GM12878 (cell line): ENCODE data around the gene ITGA1. TPM values are rescaled to one million over a fixed set of nuclear protein-coding genes. Genes with fewer than 3 reads are reported as not detected.

Source experiments
- ATAC-seq: fragments of 200-7000 bp; cut with Tn5 transposase; 3 replicates; pipeline ENCODE4 v1.9.1; 2020; ENCODE audit warnings: mild to moderate bottlenecking, moderate library complexity
- BruUV-seq: library from RNA; stranded (reverse); fragments of 400-500 nt; replicated peaks from 2 replicates; lab custom pipeline; 2021; lab: Mats Ljungman, UMichigan
- CTCF ChIA-PET: fragments of 300-600 bp; sonication (Branson Sonifier 250); formaldehyde crosslinking; extraction: SDS; loops from one replicate; lab custom pipeline; 2021; ENCODE audit warnings: inconsistent platforms; lab: Yijun Ruan, JAX
- POLR2A ChIA-PET: fragments of 350-600 bp; formaldehyde crosslinking; extraction: SDS; loops from one replicate; lab custom pipeline; 2021; ENCODE audit warnings: inconsistent platforms; lab: Charles Lee
- RAD21 ChIA-PET: fragments of 300-600 bp; sonication (Branson Sonifier 250); formaldehyde crosslinking; loops from one replicate; lab custom pipeline; 2023; ENCODE audit warnings: antibody characterized with exemption; ENCODE audit not compliant: unreplicated experiment; lab: Charles Lee
- SMC1A ChIA-PET: fragments of 300-600 bp; sonication (Branson Sonifier 250); formaldehyde crosslinking; loops from one replicate; lab custom pipeline; 2023; ENCODE audit not compliant: unreplicated experiment, uncharacterized antibody; lab: Charles Lee
- DNase-seq: peaks from one replicate; pipeline ENCODE4 v3.0.0-alpha.2; 2011; ENCODE audit warnings: low read depth, low spot score
- FAIRE-seq: peaks from 3 replicates; lab custom pipeline; 2011; peaks lifted over from hg19 to GRCh38; lab: Jason Lieb, UNC
- H2AFZ ChIP-seq: 2 replicates; pipeline ENCODE4 v1.6.0; 2011; ENCODE audit warnings: low read depth, low read length, control low read depth; ENCODE audit not compliant: control insufficient read depth
- H3K27ac ChIP-seq: 2 replicates; pipeline ENCODE4 v1.5.1; 2011; ENCODE audit warnings: control low read depth; ENCODE audit not compliant: control insufficient read depth, insufficient read depth
- H3K27me3 ChIP-seq, 2 experiments: replicated peaks in 1 of 2; 2 replicates each; pipeline versions ENCODE4 v1.6.0 to v1.6.1; 2011; ENCODE audit warnings: low read length in 1 of 2; ENCODE audit not compliant: control insufficient read depth in 2 of 2, insufficient read depth in 2 of 2
- H3K36me3 ChIP-seq, 2 experiments: 2 replicates each; pipeline ENCODE4 v1.5.1; 2011; ENCODE audit warnings: low read length in 1 of 2; ENCODE audit not compliant: control insufficient read depth in 2 of 2, insufficient read depth in 2 of 2
- H3K4me1 ChIP-seq: 2 replicates; pipeline ENCODE4 v1.6.1; 2011; ENCODE audit warnings: mild to moderate bottlenecking, low read length, moderate library complexity, mixed read lengths; ENCODE audit not compliant: control insufficient read depth, insufficient read depth
- H3K4me2 ChIP-seq: 2 replicates; pipeline ENCODE4 v1.6.0; 2011; ENCODE audit warnings: control low read depth; ENCODE audit not compliant: control insufficient read depth, insufficient read depth
- H3K4me3 ChIP-seq: fragments of 200-600 bp; sonication (generic); 2 replicates; pipeline ENCODE4 v1.5.1; 2016
- H3K79me2 ChIP-seq: 2 replicates; pipeline ENCODE4 v1.6.0; 2011; ENCODE audit warnings: low read length; ENCODE audit not compliant: control insufficient read depth, insufficient read depth
- H3K9ac ChIP-seq: 2 replicates; pipeline ENCODE4 v1.8.0; 2011; ENCODE audit warnings: low read length, control low read depth, mixed read lengths; ENCODE audit not compliant: control insufficient read depth, insufficient read depth
- H3K9me3 ChIP-seq: replicated peaks from 3 replicates; pipeline ENCODE4 v1.5.1; 2011; ENCODE audit warnings: mild to moderate bottlenecking, low read length; ENCODE audit not compliant: control insufficient read depth, insufficient read depth
- H4K20me1 ChIP-seq: 2 replicates; pipeline ENCODE4 v1.6.0; 2011; ENCODE audit not compliant: control insufficient read depth, insufficient read depth
- BMI1 ChIP-seq: fragments of 450-650 bp; IDR thresholded peaks from 2 replicates; pipeline ENCODE4 v1.6.1; 2016; ENCODE audit warnings: mild to moderate bottlenecking, moderate library complexity, borderline replicate concordance
- CHD2 ChIP-seq: IDR thresholded peaks from 2 replicates; pipeline ENCODE4 v1.6.1; 2011; ENCODE audit warnings: low read depth, low read length, improper control_type of control experiment, borderline replicate concordance
- EGR1 ChIP-seq, 2 experiments: IDR thresholded peaks; 1 replicate in 1 of 2; 2 replicates in 1 of 2; pipeline ENCODE4 v1.6.1; 2011 to 2012; ENCODE audit warnings: low read depth in 2 of 2, low read length in 2 of 2, borderline replicate concordance in 1 of 2, mild to moderate bottlenecking in 1 of 2, moderate library complexity in 1 of 2
- IRF4 ChIP-seq: IDR thresholded peaks from 2 replicates; pipeline ENCODE4 v1.6.1; 2011; ENCODE audit warnings: low read depth, low read length
- NFXL1 ChIP-seq: fragments of 450-650 bp; IDR thresholded peaks from 2 replicates; pipeline ENCODE4 v1.6.1; 2017; ENCODE audit warnings: antibody characterized with exemption, mild to moderate bottlenecking, borderline replicate concordance
- NR2F1 ChIP-seq: fragments of 450-650 bp; conservative IDR thresholded peaks from 2 replicates; pipeline ENCODE4 v1.6.1; 2017; ENCODE audit warnings: mild to moderate bottlenecking
- RB1 ChIP-seq: fragments of 450-650 bp; formaldehyde crosslinking; IDR thresholded peaks from 2 replicates; pipeline ENCODE4 v1.6.1; 2017; ENCODE audit warnings: mild to moderate bottlenecking, borderline replicate concordance
- RBBP5 ChIP-seq: fragments of 200-600 bp; sonication (generic); conservative IDR thresholded peaks from 2 replicates; pipeline ENCODE4 v1.6.1; 2016
- TCF7 ChIP-seq: IDR thresholded peaks from 2 replicates; pipeline ENCODE4 v1.6.1; 2014; ENCODE audit warnings: antibody characterized with exemption, borderline replicate concordance
- WGBS: methylation state at CpG from one replicate; pipeline ENCODE4 v1.1.6; 2016; ENCODE audit warnings: low lambda C conversion rate; ENCODE audit not compliant: insufficient replicate concordance, insufficient coverage; ENCODE audit errors: missing lambda C conversion rate; 5-methylcytosine and 5-hydroxymethylcytosine counted together
- in situ Hi-C: fragments of 300-500 bp; cut with MboI; formaldehyde crosslinking; loops from 9 replicates; pipeline ENCODE4 v1.14.3; 2018; ENCODE audit warnings: mixed read lengths
- intact Hi-C: fragments of 100-400 bp; cut with micrococcal nuclease; formaldehyde crosslinking; loops from one replicate; pipeline ENCODE4 v1.14.2; 2022; ENCODE audit not compliant: unreplicated experiment
- polyA plus RNA-seq, 11 experiments: library from polyadenylated mRNA; depleted of rRNA in 4 of 11; unstranded in 6 of 11; stranded (reverse) in 5 of 11; fragments of >200 nt; fragmentation: Nextera tagmentation in 4 of 11; fragmentation: Illumina TruSeq in 1 of 11; extraction: Ambion mirVana in 4 of 11; extraction: Trizol in 1 of 11; gene quantifications; 1 replicate in 1 of 11; 2 replicates in 10 of 11; pipeline versions ENCODE4 v1.2.1 to v1.2.3, GENCODE V29; 2011 to 2016; ENCODE audit warnings: inconsistent platforms in 2 of 11, missing spikeins in 2 of 11, low read depth in 1 of 11
- total RNA-seq, 4 experiments: library from RNA; depleted of rRNA in 3 of 4; stranded (reverse); fragments of >200 nt in 3 of 4; fragmentation: Illumina TruSeq in 1 of 4; extraction: Trizol in 1 of 4; gene quantifications; 2 replicates each; pipeline versions ENCODE4 v1.2.1 to v1.2.3, GENCODE V29; 2013 to 2021
- TF ChIP-seq, protein P1 (sequence below): fragments of 150-350 bp; IDR thresholded peaks from 2 replicates; pipeline ENCODE4 v1.6.1; 2016; ENCODE audit warnings: low read depth, low read length
- TF ChIP-seq, protein P2 (sequence below): fragments of 450-650 bp; conservative IDR thresholded peaks from 2 replicates; pipeline ENCODE4 v1.6.1; 2017; ENCODE audit warnings: mild to moderate bottlenecking, moderate library complexity
- TF ChIP-seq, protein P3 (sequence below): IDR thresholded peaks from 2 replicates; pipeline ENCODE4 v1.6.1; 2012; ENCODE audit warnings: improper control_type of control experiment, low read depth, low read length; ENCODE audit not compliant: insufficient replicate concordance

Gene ITGA1
- total and polyA plus RNA-seq, 10 of the 15 experiments (the other 5 are each of a cell fraction or from before 2014, with no cell fraction given), result 0.02 to 0.56 (median 0.19) TPM

DNA sequence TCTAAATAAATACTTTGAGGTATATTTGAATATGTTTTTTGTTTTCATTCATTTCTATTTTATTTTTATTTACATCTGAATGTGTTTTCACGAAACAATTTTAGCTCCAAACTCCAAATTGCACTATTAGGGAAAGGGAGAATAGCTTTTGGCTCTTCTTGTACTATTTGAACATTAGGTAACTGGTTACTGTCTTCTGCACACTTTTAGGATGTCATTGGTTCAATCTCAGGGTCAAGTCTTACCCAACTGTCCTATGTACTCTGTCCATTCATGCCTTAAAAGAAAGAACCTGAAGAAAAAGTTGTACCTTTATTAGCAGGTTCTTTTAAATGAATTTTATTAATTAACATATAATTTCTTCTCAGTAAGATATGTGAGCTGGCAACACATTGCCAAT lies 51.6 kb downstream of the ITGA1 start (continued):
- TF ChIP-seq, protein P1, sequence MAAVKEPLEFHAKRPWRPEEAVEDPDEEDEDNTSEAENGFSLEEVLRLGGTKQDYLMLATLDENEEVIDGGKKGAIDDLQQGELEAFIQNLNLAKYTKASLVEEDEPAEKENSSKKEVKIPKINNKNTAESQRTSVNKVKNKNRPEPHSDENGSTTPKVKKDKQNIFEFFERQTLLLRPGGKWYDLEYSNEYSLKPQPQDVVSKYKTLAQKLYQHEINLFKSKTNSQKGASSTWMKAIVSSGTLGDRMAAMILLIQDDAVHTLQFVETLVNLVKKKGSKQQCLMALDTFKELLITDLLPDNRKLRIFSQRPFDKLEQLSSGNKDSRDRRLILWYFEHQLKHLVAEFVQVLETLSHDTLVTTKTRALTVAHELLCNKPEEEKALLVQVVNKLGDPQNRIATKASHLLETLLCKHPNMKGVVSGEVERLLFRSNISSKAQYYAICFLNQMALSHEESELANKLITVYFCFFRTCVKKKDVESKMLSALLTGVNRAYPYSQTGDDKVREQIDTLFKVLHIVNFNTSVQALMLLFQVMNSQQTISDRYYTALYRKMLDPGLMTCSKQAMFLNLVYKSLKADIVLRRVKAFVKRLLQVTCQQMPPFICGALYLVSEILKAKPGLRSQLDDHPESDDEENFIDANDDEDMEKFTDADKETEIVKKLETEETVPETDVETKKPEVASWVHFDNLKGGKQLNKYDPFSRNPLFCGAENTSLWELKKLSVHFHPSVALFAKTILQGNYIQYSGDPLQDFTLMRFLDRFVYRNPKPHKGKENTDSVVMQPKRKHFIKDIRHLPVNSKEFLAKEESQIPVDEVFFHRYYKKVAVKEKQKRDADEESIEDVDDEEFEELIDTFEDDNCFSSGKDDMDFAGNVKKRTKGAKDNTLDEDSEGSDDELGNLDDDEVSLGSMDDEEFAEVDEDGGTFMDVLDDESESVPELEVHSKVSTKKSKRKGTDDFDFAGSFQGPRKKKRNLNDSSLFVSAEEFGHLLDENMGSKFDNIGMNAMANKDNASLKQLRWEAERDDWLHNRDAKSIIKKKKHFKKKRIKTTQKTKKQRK, result no peak
- TF ChIP-seq EGR1 (IDR thresholded peaks at IDR 0.05; ENCODE audit: borderline replicate concordance in 1 of 2, low read depth in 2 of 2, low read length in 2 of 2) (no peak), TCF7 (no peak), RB1 (no peak)
- TF ChIP-seq, protein P2, sequence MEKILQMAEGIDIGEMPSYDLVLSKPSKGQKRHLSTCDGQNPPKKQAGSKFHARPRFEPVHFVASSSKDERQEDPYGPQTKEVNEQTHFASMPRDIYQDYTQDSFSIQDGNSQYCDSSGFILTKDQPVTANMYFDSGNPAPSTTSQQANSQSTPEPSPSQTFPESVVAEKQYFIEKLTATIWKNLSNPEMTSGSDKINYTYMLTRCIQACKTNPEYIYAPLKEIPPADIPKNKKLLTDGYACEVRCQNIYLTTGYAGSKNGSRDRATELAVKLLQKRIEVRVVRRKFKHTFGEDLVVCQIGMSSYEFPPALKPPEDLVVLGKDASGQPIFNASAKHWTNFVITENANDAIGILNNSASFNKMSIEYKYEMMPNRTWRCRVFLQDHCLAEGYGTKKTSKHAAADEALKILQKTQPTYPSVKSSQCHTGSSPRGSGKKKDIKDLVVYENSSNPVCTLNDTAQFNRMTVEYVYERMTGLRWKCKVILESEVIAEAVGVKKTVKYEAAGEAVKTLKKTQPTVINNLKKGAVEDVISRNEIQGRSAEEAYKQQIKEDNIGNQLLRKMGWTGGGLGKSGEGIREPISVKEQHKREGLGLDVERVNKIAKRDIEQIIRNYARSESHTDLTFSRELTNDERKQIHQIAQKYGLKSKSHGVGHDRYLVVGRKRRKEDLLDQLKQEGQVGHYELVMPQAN, result no peak

DNA sequence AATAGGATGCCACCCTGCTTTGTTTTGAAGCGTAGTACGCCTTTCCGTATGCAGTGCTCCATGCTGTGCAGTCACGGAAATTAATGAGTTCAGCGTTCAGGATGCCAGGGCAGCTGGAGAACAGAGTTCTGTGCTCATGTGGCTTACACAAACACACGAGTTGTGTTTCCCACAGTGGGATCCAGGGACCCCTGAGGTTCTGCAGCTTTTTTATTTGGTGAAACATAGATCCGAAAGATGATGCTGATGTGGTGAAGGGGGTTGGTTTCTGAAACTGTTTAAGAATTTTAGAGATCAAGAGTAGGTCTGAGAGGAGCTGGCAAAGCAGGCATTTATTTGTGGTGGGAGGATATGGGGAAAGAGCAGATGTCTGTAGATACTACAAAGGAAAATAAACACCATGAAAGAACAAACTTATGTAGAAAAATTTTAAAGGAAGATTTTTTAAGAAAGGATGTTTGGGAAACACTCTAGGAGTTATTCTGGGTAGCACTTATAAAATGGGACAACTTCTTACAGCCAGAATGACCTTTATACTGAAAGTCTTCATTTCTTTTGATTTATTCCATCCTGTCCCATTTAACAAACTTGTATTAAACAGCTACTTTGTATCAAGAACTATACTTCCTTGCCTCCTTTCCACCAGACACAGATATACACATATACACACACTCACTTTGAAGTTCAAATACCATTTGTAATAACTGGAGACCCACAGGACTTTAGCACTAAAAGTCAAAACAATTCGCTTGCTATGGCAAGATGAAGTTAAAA lies 52.7 kb downstream of the ITGA1 start:
- H3K9ac ChIP-seq, result no peak overlapping the region
- H4K20me1 ChIP-seq, result no peaks in the 10 kb centered on the region
- BruUV-seq, result no TSS peak
- POLR2A ChIA-PET, result no interaction called here
- CTCF ChIA-PET, result no interaction called here
- ATAC-seq (no peak), DNase-seq (no peak), FAIRE-seq (no peak)
- no peak overlapping the region for H3K4me2 ChIP-seq
- no peaks in the 10 kb centered on the region for H3K4me1 ChIP-seq
- SMC1A ChIA-PET, result no interaction called here
- H3K79me2 ChIP-seq, result no peaks in the 10 kb centered on the region
- intact Hi-C loops (no loop called here), in situ Hi-C loops (no loop called here)
- RAD21 ChIA-PET, result no interaction called here
- no peaks in the 10 kb centered on the region for H3K9me3 ChIP-seq
- H3K27ac ChIP-seq, result no peak overlapping the region
- H3K27me3 ChIP-seq, result no peaks in the 10 kb centered on the region
- no peak overlapping the region for H2AFZ ChIP-seq
- 49% methylated on average over 8 of the region's 8 CpGs for WGBS
- H3K36me3 ChIP-seq, result no peaks in the 10 kb centered on the region
- no peak overlapping the region for H3K4me3 ChIP-seq
- TF ChIP-seq RBBP5 (no peak), NFXL1 (no peak), NR2F1 (no peak), BMI1 (no peak), CHD2 (no peak), IRF4 (no peak)
- TF ChIP-seq, protein P3, sequence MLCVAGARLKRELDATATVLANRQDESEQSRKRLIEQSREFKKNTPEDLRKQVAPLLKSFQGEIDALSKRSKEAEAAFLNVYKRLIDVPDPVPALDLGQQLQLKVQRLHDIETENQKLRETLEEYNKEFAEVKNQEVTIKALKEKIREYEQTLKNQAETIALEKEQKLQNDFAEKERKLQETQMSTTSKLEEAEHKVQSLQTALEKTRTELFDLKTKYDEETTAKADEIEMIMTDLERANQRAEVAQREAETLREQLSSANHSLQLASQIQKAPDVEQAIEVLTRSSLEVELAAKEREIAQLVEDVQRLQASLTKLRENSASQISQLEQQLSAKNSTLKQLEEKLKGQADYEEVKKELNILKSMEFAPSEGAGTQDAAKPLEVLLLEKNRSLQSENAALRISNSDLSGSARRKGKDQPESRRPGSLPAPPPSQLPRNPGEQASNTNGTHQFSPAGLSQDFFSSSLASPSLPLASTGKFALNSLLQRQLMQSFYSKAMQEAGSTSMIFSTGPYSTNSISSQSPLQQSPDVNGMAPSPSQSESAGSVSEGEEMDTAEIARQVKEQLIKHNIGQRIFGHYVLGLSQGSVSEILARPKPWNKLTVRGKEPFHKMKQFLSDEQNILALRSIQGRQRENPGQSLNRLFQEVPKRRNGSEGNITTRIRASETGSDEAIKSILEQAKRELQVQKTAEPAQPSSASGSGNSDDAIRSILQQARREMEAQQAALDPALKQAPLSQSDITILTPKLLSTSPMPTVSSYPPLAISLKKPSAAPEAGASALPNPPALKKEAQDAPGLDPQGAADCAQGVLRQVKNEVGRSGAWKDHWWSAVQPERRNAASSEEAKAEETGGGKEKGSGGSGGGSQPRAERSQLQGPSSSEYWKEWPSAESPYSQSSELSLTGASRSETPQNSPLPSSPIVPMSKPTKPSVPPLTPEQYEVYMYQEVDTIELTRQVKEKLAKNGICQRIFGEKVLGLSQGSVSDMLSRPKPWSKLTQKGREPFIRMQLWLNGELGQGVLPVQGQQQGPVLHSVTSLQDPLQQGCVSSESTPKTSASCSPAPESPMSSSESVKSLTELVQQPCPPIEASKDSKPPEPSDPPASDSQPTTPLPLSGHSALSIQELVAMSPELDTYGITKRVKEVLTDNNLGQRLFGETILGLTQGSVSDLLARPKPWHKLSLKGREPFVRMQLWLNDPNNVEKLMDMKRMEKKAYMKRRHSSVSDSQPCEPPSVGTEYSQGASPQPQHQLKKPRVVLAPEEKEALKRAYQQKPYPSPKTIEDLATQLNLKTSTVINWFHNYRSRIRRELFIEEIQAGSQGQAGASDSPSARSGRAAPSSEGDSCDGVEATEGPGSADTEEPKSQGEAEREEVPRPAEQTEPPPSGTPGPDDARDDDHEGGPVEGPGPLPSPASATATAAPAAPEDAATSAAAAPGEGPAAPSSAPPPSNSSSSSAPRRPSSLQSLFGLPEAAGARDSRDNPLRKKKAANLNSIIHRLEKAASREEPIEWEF, result no peak
